Retinal pigment epithelial cell (primary cell): Measurements from ENCODE around the gene POU2AF1.

Source experiments
- DNase-seq: peaks from one replicate; pipeline ENCODE4 v3.0.0-alpha.2; 2010; ENCODE audit warnings: low read depth
- H3K4me3 ChIP-seq: 2 replicates; pipeline ENCODE4 v1.5.1; 2011; ENCODE audit warnings: mild to moderate bottlenecking, low read length, control low read depth, moderate library complexity
- TF ChIP-seq, protein P1 (sequence below): conservative IDR thresholded peaks from 2 replicates; pipeline ENCODE4 v1.5.1; 2011; ENCODE audit warnings: low read depth, low read length, control low read depth, inconsistent platforms

The POU2AF1 gene

DNA sequence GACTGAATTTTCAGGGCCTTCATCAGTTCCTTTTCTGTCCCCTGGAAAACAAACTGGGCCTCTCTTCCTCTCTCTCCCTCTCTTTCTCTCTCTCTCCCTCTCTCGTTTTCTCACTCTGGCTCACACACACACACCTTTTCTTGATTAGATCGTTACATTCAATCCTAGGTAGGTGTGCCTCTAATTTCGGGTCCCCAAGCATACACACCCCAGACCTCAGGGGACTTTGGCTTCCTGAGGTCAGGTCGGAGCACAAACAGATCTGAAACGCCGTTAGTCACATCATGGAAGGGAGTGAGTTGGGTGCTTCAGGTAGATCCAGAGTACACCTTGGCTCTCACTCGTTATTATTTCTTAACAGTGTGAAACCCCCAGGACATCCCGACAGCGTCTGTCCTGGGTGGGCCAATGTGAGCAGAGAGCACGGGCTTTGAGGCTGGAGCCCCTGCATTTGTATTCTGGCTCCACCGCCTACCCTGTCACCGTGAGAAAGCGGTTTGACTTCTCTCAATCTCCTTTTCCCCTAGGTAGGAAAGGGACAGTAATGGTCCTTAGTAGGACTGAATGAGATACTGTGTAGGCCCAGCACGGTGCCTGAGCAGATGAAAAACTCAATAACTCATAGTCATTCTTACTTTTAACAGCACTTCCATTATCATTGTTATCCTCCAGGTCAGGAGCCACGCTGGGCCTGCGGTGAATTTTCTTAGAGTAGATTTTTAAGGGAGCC is 37.3 kb upstream of the POU2AF1 start:
- TF ChIP-seq, protein P1, sequence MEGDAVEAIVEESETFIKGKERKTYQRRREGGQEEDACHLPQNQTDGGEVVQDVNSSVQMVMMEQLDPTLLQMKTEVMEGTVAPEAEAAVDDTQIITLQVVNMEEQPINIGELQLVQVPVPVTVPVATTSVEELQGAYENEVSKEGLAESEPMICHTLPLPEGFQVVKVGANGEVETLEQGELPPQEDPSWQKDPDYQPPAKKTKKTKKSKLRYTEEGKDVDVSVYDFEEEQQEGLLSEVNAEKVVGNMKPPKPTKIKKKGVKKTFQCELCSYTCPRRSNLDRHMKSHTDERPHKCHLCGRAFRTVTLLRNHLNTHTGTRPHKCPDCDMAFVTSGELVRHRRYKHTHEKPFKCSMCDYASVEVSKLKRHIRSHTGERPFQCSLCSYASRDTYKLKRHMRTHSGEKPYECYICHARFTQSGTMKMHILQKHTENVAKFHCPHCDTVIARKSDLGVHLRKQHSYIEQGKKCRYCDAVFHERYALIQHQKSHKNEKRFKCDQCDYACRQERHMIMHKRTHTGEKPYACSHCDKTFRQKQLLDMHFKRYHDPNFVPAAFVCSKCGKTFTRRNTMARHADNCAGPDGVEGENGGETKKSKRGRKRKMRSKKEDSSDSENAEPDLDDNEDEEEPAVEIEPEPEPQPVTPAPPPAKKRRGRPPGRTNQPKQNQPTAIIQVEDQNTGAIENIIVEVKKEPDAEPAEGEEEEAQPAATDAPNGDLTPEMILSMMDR = no peak
- no peak for DNase-seq
- H3K4me3 ChIP-seq = no peak overlapping the region

DNA sequence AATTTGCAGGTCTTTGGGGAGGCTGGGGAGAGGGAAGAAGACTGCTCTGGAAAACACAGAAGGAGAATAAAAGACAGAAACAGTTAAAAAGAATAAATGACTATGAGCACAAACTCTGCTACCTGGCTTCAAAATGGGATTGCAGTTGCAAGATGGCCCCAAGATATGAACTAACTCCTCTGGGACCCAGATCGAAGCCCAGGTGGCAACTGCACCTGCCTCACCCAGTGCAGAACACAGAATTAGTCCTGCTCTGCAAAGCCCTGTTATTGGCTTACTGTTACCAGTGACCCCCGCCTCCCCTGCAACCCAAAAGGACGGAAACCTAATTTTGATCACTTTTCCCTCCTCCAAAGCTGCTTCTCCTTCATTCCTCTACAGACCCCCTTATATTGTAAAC is 35.9 kb upstream of the POU2AF1 start:
- no peak for DNase-seq
- no peak overlapping the region for H3K4me3 ChIP-seq
- TF ChIP-seq, protein P1 = no peak

DNA sequence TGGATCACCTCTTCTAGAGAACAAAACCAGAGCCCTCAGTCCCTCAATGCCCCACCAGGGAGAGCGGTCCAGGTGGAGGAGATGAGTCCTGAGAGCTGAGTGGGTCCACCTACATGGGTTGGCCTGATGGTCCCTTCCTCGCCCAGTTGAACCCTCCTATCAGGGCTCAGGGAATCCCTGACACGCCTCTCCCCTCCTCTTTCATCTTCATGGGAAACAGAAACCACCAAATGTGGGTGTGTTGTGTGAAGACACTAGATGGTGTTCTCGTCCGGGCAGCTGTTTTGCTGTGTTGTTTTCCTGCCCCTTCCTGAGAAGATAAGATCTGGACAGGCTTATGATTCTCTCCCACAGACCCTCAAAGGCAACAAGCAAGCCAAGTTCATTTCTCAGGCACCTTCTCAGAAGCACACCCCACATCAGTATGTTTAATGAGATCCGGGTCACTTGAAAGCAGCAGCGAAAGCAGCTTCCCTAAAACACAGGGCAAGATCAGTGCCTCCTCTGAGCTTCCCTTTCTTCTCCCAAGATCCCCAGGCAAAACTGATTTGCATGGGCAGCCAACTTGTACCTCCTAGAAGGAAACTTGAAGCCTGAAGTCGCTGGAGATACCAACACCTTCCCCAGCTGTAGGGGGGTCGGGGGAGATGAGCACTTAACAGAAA is 35.3 kb upstream of the POU2AF1 start:
- DNase-seq = no peak
- TF ChIP-seq, protein P1 = no peak
- H3K4me3 ChIP-seq = no peak overlapping the region

DNA sequence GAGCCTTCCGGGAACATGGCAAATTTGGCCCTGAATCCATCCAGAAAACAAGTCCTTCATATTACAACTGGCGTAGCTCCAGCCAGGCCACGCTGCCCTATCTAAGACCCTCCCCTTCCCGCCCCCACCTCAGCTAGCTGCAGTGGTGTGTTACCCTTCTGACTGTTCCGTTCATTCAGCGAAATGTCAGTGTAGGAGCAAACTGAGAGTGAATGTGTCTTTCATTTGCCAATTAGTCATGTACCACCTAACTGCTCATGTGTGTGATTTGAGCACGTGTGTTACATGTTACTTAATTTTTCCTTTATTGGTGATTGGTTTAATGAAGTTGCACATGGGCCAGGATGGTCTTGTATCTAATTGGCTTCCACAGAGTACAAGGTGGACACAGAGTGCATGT is 34.8 kb upstream of the POU2AF1 start:
- TF ChIP-seq, protein P1 = no peak
- no peak for DNase-seq
- no peak overlapping the region for H3K4me3 ChIP-seq

DNA sequence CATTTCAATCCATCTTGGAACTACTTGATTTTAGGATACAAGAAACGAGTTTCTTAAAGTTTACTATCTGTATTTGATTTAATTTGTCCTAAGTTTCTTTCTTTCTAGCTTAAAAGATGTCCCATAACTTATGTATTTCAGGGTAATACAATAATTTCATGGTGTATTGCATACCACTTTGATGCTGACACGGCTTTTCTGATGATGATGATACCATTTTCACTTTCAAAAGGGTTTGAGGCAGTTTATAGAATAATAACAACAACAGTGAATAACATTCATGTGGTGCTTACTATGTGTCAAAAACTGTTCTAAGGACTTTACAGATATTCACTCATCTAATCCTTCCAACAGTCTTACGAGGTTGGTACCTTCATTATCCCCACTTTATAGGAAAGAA is 33.2 kb upstream of the POU2AF1 start:
- TF ChIP-seq, protein P1 = no peak
- no peak for DNase-seq
- H3K4me3 ChIP-seq = no peak overlapping the region

DNA sequence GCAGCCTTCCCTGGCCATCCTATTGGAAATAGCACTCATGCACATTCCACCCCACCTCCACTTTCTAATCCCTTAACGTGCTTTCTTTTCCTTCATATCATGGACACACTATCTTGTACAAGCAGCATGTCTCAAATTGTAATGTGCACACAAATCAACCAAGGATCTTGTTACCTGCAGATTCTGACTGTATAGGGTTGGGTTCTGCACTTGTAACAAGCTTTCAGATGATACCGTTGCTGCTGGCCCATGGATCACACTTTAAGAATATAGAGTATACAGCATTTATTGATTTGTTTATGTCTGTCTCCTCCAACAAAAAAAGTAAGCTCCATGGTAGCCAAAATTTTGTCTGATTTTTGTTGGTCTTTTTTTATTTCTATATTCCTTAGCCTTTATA is 32.4 kb upstream of the POU2AF1 start:
- H3K4me3 ChIP-seq = no peak overlapping the region

DNA sequence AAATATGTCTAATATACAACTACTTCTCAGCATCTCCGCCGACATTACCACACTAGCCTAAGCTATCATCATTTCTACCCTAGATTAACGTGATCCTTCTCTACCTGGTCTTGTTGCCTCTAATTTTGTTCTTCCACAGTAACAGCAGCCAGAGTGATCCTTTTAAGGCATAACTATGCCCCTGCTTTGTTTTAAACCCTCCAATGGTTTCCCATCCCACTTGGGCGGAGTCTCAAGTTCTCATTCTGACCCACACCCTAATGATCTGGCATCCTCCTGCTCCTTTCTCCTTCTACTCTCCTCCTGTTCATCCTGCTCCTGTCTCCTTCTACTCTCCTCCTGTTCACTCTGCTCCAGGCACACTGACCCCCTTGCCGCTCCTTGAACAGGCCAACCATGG is 31.9 kb upstream of the POU2AF1 start:
- H3K4me3 ChIP-seq = no peak overlapping the region
- no peak for DNase-seq
- TF ChIP-seq, protein P1 = no peak

More for the DNA sequence above, 32.4 kb upstream of the POU2AF1 start:
- TF ChIP-seq, protein P1 = no peak
- no peak for DNase-seq
